Testis (tissue), 2 donors: ENCODE measurements around the gene GRID1.

Source experiments
- POLR2A ChIP-seq: fragments of 450-650 bp; IDR thresholded peaks from one replicate; pipeline ENCODE4 v1.6.1; 2017; ENCODE audit warnings: antibody characterized with exemption, mild to moderate bottlenecking, moderate library complexity
- TF ChIP-seq, protein P1 (sequence below), 3 experiments: fragments of 450-650 bp in 2 of 3; fragments of 200-600 bp in 1 of 3; sonication (generic) in 1 of 3; IDR thresholded peaks; one replicate each; pipeline ENCODE4 v1.5.1; 2016 to 2019; ENCODE audit warnings: antibody characterized with exemption in 3 of 3, mild to moderate bottlenecking in 2 of 3, moderate library complexity in 1 of 3

DNA sequence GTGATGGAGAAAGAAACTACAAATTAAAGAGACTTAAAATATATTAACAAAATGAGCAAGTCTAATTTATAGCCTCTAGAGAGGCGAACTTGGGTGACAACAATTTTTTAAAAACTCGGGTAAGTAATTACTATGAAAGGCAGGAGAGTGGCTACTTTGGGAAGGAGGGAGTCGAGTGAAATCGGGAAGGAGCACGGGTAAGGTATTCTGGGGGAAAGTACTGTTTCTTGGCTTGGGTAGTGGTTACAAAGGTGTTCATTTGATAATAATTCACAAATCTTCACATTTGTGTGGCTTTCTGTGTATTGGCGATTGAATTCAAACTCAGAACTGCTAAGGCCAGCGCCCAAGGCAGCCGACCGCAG is 32.9 kb upstream of the GRID1 start:
- TF ChIP-seq, protein P1, sequence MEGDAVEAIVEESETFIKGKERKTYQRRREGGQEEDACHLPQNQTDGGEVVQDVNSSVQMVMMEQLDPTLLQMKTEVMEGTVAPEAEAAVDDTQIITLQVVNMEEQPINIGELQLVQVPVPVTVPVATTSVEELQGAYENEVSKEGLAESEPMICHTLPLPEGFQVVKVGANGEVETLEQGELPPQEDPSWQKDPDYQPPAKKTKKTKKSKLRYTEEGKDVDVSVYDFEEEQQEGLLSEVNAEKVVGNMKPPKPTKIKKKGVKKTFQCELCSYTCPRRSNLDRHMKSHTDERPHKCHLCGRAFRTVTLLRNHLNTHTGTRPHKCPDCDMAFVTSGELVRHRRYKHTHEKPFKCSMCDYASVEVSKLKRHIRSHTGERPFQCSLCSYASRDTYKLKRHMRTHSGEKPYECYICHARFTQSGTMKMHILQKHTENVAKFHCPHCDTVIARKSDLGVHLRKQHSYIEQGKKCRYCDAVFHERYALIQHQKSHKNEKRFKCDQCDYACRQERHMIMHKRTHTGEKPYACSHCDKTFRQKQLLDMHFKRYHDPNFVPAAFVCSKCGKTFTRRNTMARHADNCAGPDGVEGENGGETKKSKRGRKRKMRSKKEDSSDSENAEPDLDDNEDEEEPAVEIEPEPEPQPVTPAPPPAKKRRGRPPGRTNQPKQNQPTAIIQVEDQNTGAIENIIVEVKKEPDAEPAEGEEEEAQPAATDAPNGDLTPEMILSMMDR (IDR thresholded peaks at IDR 0.05) = no peak
- TF ChIP-seq POLR2A = no peak
